SU-DHL-6 (cell line): Measurements from ENCODE around the gene MBD3.

Experiments used
- CTCF ChIP-seq: fragments of 200-600 bp; sonication (generic); IDR thresholded peaks from one replicate; pipeline ENCODE4 v1.5.1; 2017; ENCODE audit warnings: antibody characterized with exemption, mild to moderate bottlenecking, low read length, moderate library complexity; ENCODE audit not compliant: insufficient read depth, poor library complexity, severe bottlenecking
- EZH2phosphoT487 ChIP-seq: fragments of 200-600 bp; sonication (generic), shearing (Covaris generic); conservative IDR thresholded peaks from 2 replicates; pipeline ENCODE4 v1.6.1; 2018; ENCODE audit warnings: mild to moderate bottlenecking, antibody characterized with exemption, low read length, moderate library complexity, mixed read lengths

GRCh38 chr19:1609103-1609396 lies 16.4 kb upstream of the MBD3 start:
- TF ChIP-seq EZH2phosphoT487: no peak
- TF ChIP-seq CTCF: no peak
